Pancreas (tissue), 10 donors: ENCODE measurements around the gene DNAH2. TPM values are rescaled to one million over a fixed set of nuclear protein-coding genes. Genes with fewer than 3 reads are reported as not detected.
A peak's percentile ranks its signal among the peaks of the same experiment; 100 is the strongest.

Experiments used
- ATAC-seq, 4 donors: fragments of 200-7000 bp; cut with Tn5 transposase; one replicate each; pipeline versions ENCODE4 v1.8.0 to v1.9.1; 2020; ENCODE audit warnings: mild to moderate bottlenecking in 4 of 4, moderate library complexity in 4 of 4
- DNase-seq, 6 donors: peaks; one replicate each; pipeline ENCODE4 v3.0.0-alpha.2; 2020
- FAIRE-seq: peaks from 2 replicates; lab custom pipeline; 2012; peaks lifted over from hg19 to GRCh38; lab: Jason Lieb, UNC
- H3K27ac ChIP-seq, 4 donors: fragments of 200-600 bp; sonication (generic); 1 replicate in 3 of 4; 2 replicates in 1 of 4; pipeline versions ENCODE4 v1.5.0 to v1.8.0; 2020
- H3K27me3 ChIP-seq, 4 donors: fragments of 200-600 bp; one replicate each; pipeline ENCODE4 v1.8.0; 2021
- H3K36me3 ChIP-seq, 3 donors: fragments of 200-600 bp; sonication (generic) in 1 of 3; one replicate each; pipeline versions ENCODE4 v1.5.0 to v1.8.0; 2020 to 2021
- H3K4me1 ChIP-seq, 3 donors: fragments of 200-600 bp; one replicate each; pipeline ENCODE4 v1.8.0; 2021
- H3K4me3 ChIP-seq, 4 donors: fragments of 200-600 bp; sonication (generic) in 2 of 4; one replicate each; pipeline versions ENCODE4 v1.5.0 to v1.8.0; 2020 to 2021
- H3K9me3 ChIP-seq, 4 donors: fragments of 200-600 bp; one replicate each; pipeline ENCODE4 v1.8.0; 2021
- CTCF ChIP-seq, 4 donors: fragments of 200-600 bp; sonication (generic) in 3 of 4; IDR thresholded peaks; one replicate each; pipeline versions ENCODE4 v1.5.0 to v1.8.0; 2021; ENCODE audit warnings: antibody characterized with exemption in 4 of 4
- WGBS, 2 donors: extraction: QIAGEN DNeasy Blood & Tissue Kit; methylation state at CpG; one replicate each; pipeline ENCODE4 v1.1.7; 2013; 5-methylcytosine and 5-hydroxymethylcytosine counted together
- intact Hi-C, 3 donors: fragments of 100-400 bp; cut with DNase I; formaldehyde crosslinking; loops; one replicate each; pipeline versions ENCODE4 v1.11.1 to v1.14.2; 2022
- polyA plus RNA-seq, 2 donors: library from polyadenylated mRNA; stranded (reverse); fragments of 200-250 nt; gene quantifications; one replicate each; pipeline ENCODE4 v1.2.3, GENCODE V29; 2013
- total RNA-seq, 6 donors: library from RNA; stranded (reverse); fragmentation: NEBNext Ultra II Directional in 4 of 6; extraction: Animal tissue kit (Norgen Biotek cat#: 25700) in 4 of 6; gene quantifications; one replicate each; pipeline versions ENCODE4 v1.2.1 to v1.2.4, GENCODE V29; 2021 to 2023
- donor health status: healthy with polysubstance abuse.
- donor health status: DM: no; HTN: no; CAD: no; lungs with moderate emphysema.
- donor health status: DM: no; HTN: no; CAD: no.
- donor health status: control.
- donor health status: control.
- donor health status: Bipolar disorder and iron deficiency.
- donor health status: DM: yes; HTN: yes; CAD: no.
- donor health status: DM: no; HTN: no; CAD: no.
- donor health status: DM: no; HTN: no; CAD: no.
- donor health status: DM: yes; HTN: yes; CAD: no.

DNAH2 gene
- total and polyA plus RNA-seq, 8 donors = 0.09 to 0.52 (median 0.24) TPM

- FAIRE-seq (no peak), DNase-seq (no peak), ATAC-seq (no peak)
- no peak for TF ChIP-seq CTCF (IDR thresholded peaks at IDR 0.05)
- Histone ChIP-seq H3K4me3 (no peak overlapping the region), H3K9me3 (no peaks in the 10 kb centered on the region), H3K27me3 (no peaks in the 10 kb centered on the region), H3K36me3 (no peaks in the 10 kb centered on the region), H3K27ac (no peak overlapping the region), H3K4me1 (peaks cover 2 to 4% (median 3%) of the 10 kb centered on the region in 3 donors)
- WGBS, 2 donors = 83 to 90% methylated on average over 10 of the region's 10 CpGs
- intact Hi-C loops = no loop called here
These were observed 114.9 kb downstream of the DNAH2 start for GRCh38 chr17:7832431-7832830.

- Histone ChIP-seq H3K27me3 (no peaks in the 10 kb centered on the region), H3K4me1 (peaks cover 3 to 6% (median 5%) of the 10 kb centered on the region in 3 donors), H3K9me3 (no peaks in the 10 kb centered on the region), H3K27ac (peak overlapping the region in 3 of 4 donors; percentile 94 to 99 (median 98)), H3K36me3 (no peaks in the 10 kb centered on the region), H3K4me3 (peak overlapping the region in 2 of 4 donors; percentile 64 to 76)
- no peak for TF ChIP-seq CTCF (IDR thresholded peaks at IDR 0.05)
- 44 to 46% methylated on average over 18 to 19 of the region's 19 CpGs for WGBS, 2 donors
- DNase-seq = peak in 4 of 6 donors; percentile 23 to 75 (median 51)
- intact Hi-C loops = no loop called here
- ATAC-seq = no peak
- no peak for FAIRE-seq
These were observed 115.7 kb downstream of the DNAH2 start for GRCh38 chr17:7833011-7833794.

- intact Hi-C loops = no loop called here
- FAIRE-seq (peak; percentile 23), ATAC-seq (peak; percentile 39 to 72 (median 66)), DNase-seq (peak; percentile 90 to 97 (median 93))
- Histone ChIP-seq H3K36me3 (no peaks in the 10 kb centered on the region), H3K27me3 (no peaks in the 10 kb centered on the region), H3K4me1 (peaks cover 3 to 10% (median 5%) of the 10 kb centered on the region in 3 donors), H3K4me3 (peak within 1 kb of the TSS; percentile 47 to 76 (median 58)), H3K9me3 (no peaks in the 10 kb centered on the region), H3K27ac (peak within 1 kb of the TSS; percentile 94 to 100 (median 98))
- WGBS, 2 donors = 0% methylated on average over 44 to 49 of the region's 49 CpGs
- no peak for TF ChIP-seq CTCF (IDR thresholded peaks at IDR 0.05)
These were observed 116.4 kb downstream of the DNAH2 start, which contains the start of gene KDM6B for GRCh38 chr17:7833795-7834541. TSS of gene KDM6B (plus strand) at chr17:7834217. CDS start at chr17:7845555, 11,338 bp downstream.

GRCh38 chr17:7834542-7834956 is 117.0 kb downstream of the DNAH2 start:
- Histone ChIP-seq H3K36me3 (no peaks in the 10 kb centered on the region), H3K27ac (peak overlapping the region; percentile 94 to 100 (median 98)), H3K9me3 (no peaks in the 10 kb centered on the region), H3K4me1 (peaks cover 3 to 11% (median 5%) of the 10 kb centered on the region in 3 donors), H3K27me3 (no peaks in the 10 kb centered on the region), H3K4me3 (peak overlapping the region; percentile 47 to 76 (median 58))
- FAIRE-seq (no peak), ATAC-seq (peak in 3 of 4 donors; percentile 0 to 9 (median 0)), DNase-seq (peak; percentile 66 to 76 (median 74))
- TF ChIP-seq CTCF (IDR thresholded peaks at IDR 0.05) = no peak
- 0% methylated on average over 20 of the region's 20 CpGs for WGBS, 2 donors
- intact Hi-C loops = no loop called here
